HL-60 (cell line): Measurements from ENCODE around the gene STRA6.

Source experiments
- DNase-seq, 2 experiments: peaks; one replicate each; pipeline ENCODE4 v3.0.0-alpha.2; 2010 to 2020; ENCODE audit warnings: low read depth in 1 of 2, low spot score in 1 of 2
- H3K27ac ChIP-seq: fragments of 250-450 bp; sonication (Bioruptor Pico); replicated peaks from 2 replicates; pipeline ENCODE4 v1.5.1; 2020; ENCODE audit warnings: mild to moderate bottlenecking, moderate library complexity
- H3K27me3 ChIP-seq: fragments of 250-450 bp; sonication (Bioruptor Pico); 2 replicates; pipeline ENCODE4 v1.5.1; 2021; ENCODE audit warnings: mild to moderate bottlenecking, moderate library complexity; ENCODE audit not compliant: insufficient read depth, poor library complexity, severe bottlenecking
- H3K4me3 ChIP-seq: replicated peaks from 2 replicates; pipeline ENCODE4 v1.5.1; 2011; ENCODE audit warnings: mild to moderate bottlenecking, control low read depth, low read length; ENCODE audit not compliant: insufficient read depth
- GABPA ChIP-seq: IDR thresholded peaks from 2 replicates; pipeline ENCODE4 v1.6.1; 2012; ENCODE audit warnings: low read depth
- POLR2AphosphoS5 ChIP-seq: IDR thresholded peaks from 2 replicates; pipeline ENCODE4 v1.6.1; 2012; ENCODE audit warnings: low read depth
- SPI1 ChIP-seq: IDR thresholded peaks from 2 replicates; pipeline ENCODE4 v1.6.1; 2012; ENCODE audit warnings: low read depth, mild to moderate bottlenecking, borderline replicate concordance
- TF ChIP-seq, protein P1 (sequence below): IDR thresholded peaks from one replicate; pipeline ENCODE4 v1.5.1; 2011; ENCODE audit warnings: low read length, control low read depth, inconsistent platforms; ENCODE audit not compliant: insufficient read depth
- TF ChIP-seq, protein P2 (sequence below): IDR thresholded peaks from 2 replicates; pipeline ENCODE4 v1.6.1; 2012; ENCODE audit warnings: low read depth; ENCODE audit not compliant: insufficient replicate concordance

The STRA6 gene

DNA sequence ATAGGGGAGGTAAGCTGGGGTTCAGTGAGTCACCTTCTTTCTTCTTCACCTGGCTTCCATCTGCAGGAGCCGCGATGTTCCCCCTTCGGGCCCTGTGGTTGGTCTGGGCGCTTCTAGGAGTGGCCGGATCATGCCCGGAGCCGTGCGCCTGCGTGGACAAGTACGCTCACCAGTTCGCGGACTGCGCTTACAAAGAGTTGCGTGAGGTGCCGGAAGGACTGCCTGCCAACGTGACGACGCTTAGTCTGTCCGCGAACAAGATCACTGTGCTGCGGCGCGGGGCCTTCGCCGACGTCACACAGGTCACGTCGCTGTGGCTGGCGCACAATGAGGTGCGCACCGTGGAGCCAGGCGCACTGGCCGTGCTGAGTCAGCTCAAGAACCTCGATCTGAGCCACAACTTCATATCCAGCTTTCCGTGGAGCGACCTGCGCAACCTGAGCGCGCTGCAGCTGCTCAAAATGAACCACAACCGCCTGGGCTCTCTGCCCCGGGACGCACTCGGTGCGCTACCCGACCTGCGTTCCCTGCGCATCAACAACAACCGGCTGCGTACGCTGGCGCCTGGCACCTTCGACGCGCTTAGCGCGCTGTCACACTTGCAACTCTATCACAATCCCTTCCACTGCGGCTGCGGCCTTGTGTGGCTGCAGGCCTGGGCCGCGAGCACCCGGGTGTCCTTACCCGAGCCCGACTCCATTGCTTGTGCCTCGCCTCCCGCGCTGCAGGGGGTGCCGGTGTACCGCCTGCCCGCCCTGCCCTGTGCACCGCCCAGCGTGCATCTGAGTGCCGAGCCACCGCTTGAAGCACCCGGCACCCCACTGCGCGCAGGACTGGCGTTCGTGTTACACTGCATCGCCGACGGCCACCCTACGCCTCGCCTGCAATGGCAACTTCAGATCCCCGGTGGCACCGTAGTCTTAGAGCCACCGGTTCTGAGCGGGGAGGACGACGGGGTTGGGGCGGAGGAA lies 69.6 kb downstream of the STRA6 start:
- no peak overlapping the region for H3K4me3 ChIP-seq
- H3K27ac ChIP-seq: no peak overlapping the region
- TF ChIP-seq SPI1 (no peak), GABPA (no peak), POLR2AphosphoS5 (no peak)
- TF ChIP-seq, protein P1, sequence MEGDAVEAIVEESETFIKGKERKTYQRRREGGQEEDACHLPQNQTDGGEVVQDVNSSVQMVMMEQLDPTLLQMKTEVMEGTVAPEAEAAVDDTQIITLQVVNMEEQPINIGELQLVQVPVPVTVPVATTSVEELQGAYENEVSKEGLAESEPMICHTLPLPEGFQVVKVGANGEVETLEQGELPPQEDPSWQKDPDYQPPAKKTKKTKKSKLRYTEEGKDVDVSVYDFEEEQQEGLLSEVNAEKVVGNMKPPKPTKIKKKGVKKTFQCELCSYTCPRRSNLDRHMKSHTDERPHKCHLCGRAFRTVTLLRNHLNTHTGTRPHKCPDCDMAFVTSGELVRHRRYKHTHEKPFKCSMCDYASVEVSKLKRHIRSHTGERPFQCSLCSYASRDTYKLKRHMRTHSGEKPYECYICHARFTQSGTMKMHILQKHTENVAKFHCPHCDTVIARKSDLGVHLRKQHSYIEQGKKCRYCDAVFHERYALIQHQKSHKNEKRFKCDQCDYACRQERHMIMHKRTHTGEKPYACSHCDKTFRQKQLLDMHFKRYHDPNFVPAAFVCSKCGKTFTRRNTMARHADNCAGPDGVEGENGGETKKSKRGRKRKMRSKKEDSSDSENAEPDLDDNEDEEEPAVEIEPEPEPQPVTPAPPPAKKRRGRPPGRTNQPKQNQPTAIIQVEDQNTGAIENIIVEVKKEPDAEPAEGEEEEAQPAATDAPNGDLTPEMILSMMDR: no peak
- TF ChIP-seq, protein P2, sequence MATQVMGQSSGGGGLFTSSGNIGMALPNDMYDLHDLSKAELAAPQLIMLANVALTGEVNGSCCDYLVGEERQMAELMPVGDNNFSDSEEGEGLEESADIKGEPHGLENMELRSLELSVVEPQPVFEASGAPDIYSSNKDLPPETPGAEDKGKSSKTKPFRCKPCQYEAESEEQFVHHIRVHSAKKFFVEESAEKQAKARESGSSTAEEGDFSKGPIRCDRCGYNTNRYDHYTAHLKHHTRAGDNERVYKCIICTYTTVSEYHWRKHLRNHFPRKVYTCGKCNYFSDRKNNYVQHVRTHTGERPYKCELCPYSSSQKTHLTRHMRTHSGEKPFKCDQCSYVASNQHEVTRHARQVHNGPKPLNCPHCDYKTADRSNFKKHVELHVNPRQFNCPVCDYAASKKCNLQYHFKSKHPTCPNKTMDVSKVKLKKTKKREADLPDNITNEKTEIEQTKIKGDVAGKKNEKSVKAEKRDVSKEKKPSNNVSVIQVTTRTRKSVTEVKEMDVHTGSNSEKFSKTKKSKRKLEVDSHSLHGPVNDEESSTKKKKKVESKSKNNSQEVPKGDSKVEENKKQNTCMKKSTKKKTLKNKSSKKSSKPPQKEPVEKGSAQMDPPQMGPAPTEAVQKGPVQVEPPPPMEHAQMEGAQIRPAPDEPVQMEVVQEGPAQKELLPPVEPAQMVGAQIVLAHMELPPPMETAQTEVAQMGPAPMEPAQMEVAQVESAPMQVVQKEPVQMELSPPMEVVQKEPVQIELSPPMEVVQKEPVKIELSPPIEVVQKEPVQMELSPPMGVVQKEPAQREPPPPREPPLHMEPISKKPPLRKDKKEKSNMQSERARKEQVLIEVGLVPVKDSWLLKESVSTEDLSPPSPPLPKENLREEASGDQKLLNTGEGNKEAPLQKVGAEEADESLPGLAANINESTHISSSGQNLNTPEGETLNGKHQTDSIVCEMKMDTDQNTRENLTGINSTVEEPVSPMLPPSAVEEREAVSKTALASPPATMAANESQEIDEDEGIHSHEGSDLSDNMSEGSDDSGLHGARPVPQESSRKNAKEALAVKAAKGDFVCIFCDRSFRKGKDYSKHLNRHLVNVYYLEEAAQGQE: no peak
- peaks cover 90% of the 10 kb centered on the region for H3K27me3 ChIP-seq
- no peak for DNase-seq

DNA sequence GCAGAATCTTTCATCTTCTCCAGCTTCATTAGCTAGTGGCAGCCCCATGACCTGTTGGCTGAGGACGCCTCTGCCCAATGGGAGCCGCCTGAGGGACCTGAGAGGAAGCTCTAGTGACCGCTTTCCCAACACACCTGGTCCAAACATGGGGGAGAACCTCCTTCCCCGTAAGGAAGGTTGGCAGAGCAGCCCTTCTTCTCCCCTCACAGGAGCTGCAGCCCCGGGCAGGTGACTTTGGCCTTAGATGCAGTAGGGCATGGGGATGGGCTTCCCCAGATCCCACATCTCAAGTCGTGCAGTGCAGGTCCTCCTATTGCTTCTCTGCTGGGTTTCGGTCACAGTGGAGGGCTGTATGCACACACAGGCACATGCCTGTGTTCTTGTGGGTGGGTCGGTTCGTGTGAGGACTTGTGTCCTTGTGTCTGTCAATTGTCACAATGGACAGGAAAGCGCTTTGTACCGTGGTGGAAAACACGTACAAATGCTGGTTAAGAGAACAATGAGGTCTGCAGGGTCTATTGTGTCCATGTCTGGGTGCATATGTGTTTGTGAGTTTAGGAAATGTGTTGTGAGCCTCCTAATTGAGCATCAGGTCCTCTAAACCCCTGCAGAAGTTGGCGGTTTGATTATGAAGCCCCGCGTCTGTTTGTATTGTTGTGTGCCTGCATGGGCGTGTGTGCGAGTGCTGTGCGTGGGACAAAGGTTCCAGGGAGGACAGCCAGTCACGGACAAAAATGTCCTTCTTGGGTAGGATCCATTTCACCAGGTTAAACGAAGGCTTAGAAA lies 70.8 kb downstream of the STRA6 start:
- Histone ChIP-seq H3K27me3 (peaks cover 85% of the 10 kb centered on the region), H3K27ac (no peak overlapping the region), H3K4me3 (no peak overlapping the region)
- TF ChIP-seq SPI1 (no peak), POLR2AphosphoS5 (no peak), GABPA (no peak)
- TF ChIP-seq, protein P2: no peak
- TF ChIP-seq, protein P1: no peak
- DNase-seq: no peak

DNA sequence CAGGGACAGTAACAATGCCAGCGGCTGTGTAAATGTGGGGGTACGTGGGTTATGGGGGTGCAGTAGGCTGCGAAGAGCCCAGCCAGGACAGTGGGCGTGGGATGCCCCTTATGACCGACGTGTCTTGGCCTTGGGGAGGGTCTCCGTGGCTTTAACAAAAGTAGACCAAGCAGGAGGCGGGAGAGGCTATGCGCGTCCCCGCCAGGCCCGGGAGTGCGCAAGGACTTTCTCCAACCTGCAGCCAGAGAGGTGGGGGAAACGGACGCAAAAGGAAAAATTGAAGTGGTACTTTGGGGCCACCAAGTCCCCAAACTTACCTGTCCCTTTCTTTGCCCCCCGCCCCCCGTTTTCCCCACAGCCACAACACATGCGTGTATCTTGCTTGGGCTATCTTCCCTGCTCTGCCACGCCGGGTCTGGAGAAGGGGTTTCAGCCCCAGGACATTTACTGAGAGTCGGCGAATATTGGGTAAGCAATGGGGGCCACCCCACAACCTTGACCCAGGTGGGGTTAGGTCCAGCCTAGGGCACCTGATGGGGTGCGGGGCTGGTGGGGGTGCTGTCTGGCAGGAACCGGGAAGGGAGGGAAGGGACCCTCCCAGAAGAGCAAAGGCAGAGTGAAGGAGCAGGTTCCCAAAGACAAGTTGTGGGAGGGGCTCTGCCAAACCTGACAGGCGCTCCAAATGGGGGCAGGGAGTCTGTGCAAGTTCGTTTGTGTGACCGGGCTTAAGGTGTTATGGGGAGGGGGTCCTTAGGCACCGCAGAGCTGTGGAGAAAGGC lies 71.5 kb downstream of the STRA6 start:
- Histone ChIP-seq H3K27ac (no peak overlapping the region), H3K27me3 (peaks cover 81% of the 10 kb centered on the region), H3K4me3 (no peak overlapping the region)
- TF ChIP-seq SPI1 (no peak), GABPA (no peak), POLR2AphosphoS5 (no peak)
- DNase-seq: no peak
